OCI-LY3 (cell line): ENCODE results near the gene TIGD3.

Source experiments
- EZH2phosphoT487 ChIP-seq: fragments of 200-600 bp; shearing (Covaris generic); IDR thresholded peaks from 2 replicates; pipeline ENCODE4 v1.6.1; 2018; ENCODE audit warnings: antibody characterized with exemption, mixed run types, low read depth
- TF ChIP-seq, protein P1 (sequence below): fragments of 200-600, 300-600 bp; sonication (generic); IDR thresholded peaks from 2 replicates; pipeline ENCODE4 v1.5.1; 2014; ENCODE audit warnings: antibody characterized with exemption, low read length, low read depth

DNA sequence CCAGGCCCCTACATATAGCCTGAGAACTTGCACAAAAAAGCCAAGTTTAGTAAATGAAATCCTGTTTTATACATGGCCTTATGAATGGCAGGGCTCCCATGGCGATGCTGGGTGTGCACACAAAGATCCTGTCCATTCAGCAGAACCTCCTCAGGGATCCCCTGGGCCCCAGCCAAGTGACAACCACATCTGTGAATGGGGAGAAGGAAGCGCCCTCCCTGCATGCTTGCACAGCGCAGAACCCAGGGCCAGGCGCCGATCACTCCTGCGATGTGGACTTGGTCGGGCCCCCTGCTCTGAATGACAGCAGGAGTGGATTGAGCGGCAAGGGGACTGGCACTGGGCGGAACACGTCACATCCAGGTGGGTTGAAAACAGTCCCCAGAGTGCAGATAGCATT lies 44.3 kb upstream of the TIGD3 start:
- TF ChIP-seq, protein P1, sequence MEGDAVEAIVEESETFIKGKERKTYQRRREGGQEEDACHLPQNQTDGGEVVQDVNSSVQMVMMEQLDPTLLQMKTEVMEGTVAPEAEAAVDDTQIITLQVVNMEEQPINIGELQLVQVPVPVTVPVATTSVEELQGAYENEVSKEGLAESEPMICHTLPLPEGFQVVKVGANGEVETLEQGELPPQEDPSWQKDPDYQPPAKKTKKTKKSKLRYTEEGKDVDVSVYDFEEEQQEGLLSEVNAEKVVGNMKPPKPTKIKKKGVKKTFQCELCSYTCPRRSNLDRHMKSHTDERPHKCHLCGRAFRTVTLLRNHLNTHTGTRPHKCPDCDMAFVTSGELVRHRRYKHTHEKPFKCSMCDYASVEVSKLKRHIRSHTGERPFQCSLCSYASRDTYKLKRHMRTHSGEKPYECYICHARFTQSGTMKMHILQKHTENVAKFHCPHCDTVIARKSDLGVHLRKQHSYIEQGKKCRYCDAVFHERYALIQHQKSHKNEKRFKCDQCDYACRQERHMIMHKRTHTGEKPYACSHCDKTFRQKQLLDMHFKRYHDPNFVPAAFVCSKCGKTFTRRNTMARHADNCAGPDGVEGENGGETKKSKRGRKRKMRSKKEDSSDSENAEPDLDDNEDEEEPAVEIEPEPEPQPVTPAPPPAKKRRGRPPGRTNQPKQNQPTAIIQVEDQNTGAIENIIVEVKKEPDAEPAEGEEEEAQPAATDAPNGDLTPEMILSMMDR: no peak
- TF ChIP-seq EZH2phosphoT487: no peak
